Activated CD4-positive, alpha-beta T cell treated with anti-CD3 and anti-CD28 coated beads for 4 hours (primary cell): ENCODE results near the gene AATF.

Source experiments
- DNase-seq, 2 donors: peaks; one replicate each; pipeline ENCODE4 v3.0.0-alpha.2; 2020

The AATF gene

GRCh38 chr17:36931096-36931696 lies 17.6 kb upstream of the AATF start:
- no peak for DNase-seq

- no peak for DNase-seq
These were observed 16.9 kb upstream of the AATF start for GRCh38 chr17:36931697-36932382.

- no peak for DNase-seq
These were observed 16.4 kb upstream of the AATF start for GRCh38 chr17:36932383-36932693.

- no peak for DNase-seq
These were observed 15.9 kb upstream of the AATF start for GRCh38 chr17:36932694-36933511.

GRCh38 chr17:36933512-36934143 lies 15.1 kb upstream of the AATF start:
- no peak for DNase-seq

- DNase-seq, result no peak
These were observed 14.5 kb upstream of the AATF start for GRCh38 chr17:36934144-36934691.

- DNase-seq, result no peak
These were observed 13.8 kb upstream of the AATF start for GRCh38 chr17:36934692-36935630.

GRCh38 chr17:36935671-36936454 lies 12.9 kb upstream of the AATF start:
- no peak for DNase-seq

- DNase-seq, result no peak
These were observed 12.2 kb upstream of the AATF start for GRCh38 chr17:36936455-36937000.

GRCh38 chr17:36937001-36937958 lies 11.5 kb upstream of the AATF start, which contains the start of gene LHX1:
LHX1 (plus strand) TSS chr17:36937475; CDS start chr17:36938198, 723 bp downstream.
- no peak for DNase-seq

- no peak for DNase-seq
These were observed 10.7 kb upstream of the AATF start for GRCh38 chr17:36937959-36938565.

- DNase-seq, result no peak
These were observed 10.1 kb upstream of the AATF start for GRCh38 chr17:36938566-36939051.

GRCh38 chr17:36939052-36939801 lies 9.5 kb upstream of the AATF start:
- no peak for DNase-seq

- no peak for DNase-seq
These were observed 8.9 kb upstream of the AATF start for GRCh38 chr17:36939802-36940312.

GRCh38 chr17:36940313-36941264 lies 8.2 kb upstream of the AATF start:
- DNase-seq, result no peak

GRCh38 chr17:36941265-36942010 lies 7.3 kb upstream of the AATF start:
- no peak for DNase-seq
